K562 (cell line): ENCODE data around the gene PHYKPL. TPM values are rescaled to one million over a fixed set of nuclear protein-coding genes. Genes with fewer than 3 reads are reported as not detected.

Experiments used
- ATAC-seq: fragments of 200-7000 bp; cut with Tn5 transposase; 3 replicates; pipeline ENCODE4 v1.9.1; 2020; ENCODE audit warnings: moderate library complexity
- BruUV-seq: library from RNA; stranded (reverse); fragments of 400-500 nt; replicated peaks from 2 replicates; lab custom pipeline; 2021; lab: Mats Ljungman, UMichigan
- CTCF ChIA-PET: fragments of 300-600 bp; formaldehyde crosslinking; extraction: SDS; loops from one replicate; lab custom pipeline; 2021; ENCODE audit warnings: low intra/inter-chr PET ratio; lab: Yijun Ruan, JAX
- POLR2A ChIA-PET: fragments of 300-600, 350-650 bp; sonication (Branson Sonifier 250); formaldehyde crosslinking; extraction: SDS; loops from one replicate; lab custom pipeline; 2021; ENCODE audit warnings: antibody characterized with exemption, inconsistent platforms; lab: Yijun Ruan, JAX
- DNase-seq, 4 experiments: peaks; one replicate each; pipeline versions ENCODE4 v3.0.0 to v3.0.0-alpha.2; 2011 to 2018; ENCODE audit warnings: low spot score in 3 of 4, mixed read lengths in 3 of 4; ENCODE audit errors: extremely low read depth in 1 of 4
- FAIRE-seq: peaks from 2 replicates; lab custom pipeline; 2011; peaks lifted over from hg19 to GRCh38; lab: Jason Lieb, UNC
- H2AFZ ChIP-seq: 2 replicates; pipeline ENCODE4 v1.6.0; 2011; ENCODE audit warnings: low read depth, low read length, control low read depth, inconsistent platforms
- H3K27ac ChIP-seq: fragments of 200-600 bp; 3 replicates; pipeline ENCODE4 v1.8.0; 2011; ENCODE audit warnings: low read depth, mild to moderate bottlenecking, control low read depth, inconsistent platforms, low read length, moderate library complexity, mixed read lengths; ENCODE audit errors: extremely low read depth
- H3K27me3 ChIP-seq, 2 experiments: fragments of 300-600 bp in 1 of 2; 2 replicates in 1 of 2; 3 replicates in 1 of 2; pipeline versions ENCODE4 v1.6.0 to v1.8.0; 2011; ENCODE audit warnings: inconsistent platforms in 2 of 2, low read length in 2 of 2, mild to moderate bottlenecking in 1 of 2, mixed read lengths in 1 of 2, moderate library complexity in 1 of 2; ENCODE audit not compliant: control insufficient read depth in 2 of 2, insufficient read depth in 2 of 2
- H3K36me3 ChIP-seq: fragments of 300-600 bp; 3 replicates; pipeline ENCODE4 v1.8.0; 2011; ENCODE audit warnings: mild to moderate bottlenecking, low read length, inconsistent platforms; ENCODE audit not compliant: control insufficient read depth, insufficient read depth
- H3K4me1 ChIP-seq, 2 experiments: fragments of 200-600 bp in 1 of 2; replicated peaks in 1 of 2; 2 replicates in 1 of 2; 3 replicates in 1 of 2; pipeline versions ENCODE4 v1.5.1 to v1.8.0; 2011; ENCODE audit warnings: inconsistent platforms in 2 of 2, low read length in 2 of 2, mild to moderate bottlenecking in 1 of 2, mixed read lengths in 1 of 2, moderate library complexity in 1 of 2; ENCODE audit not compliant: control insufficient read depth in 2 of 2, insufficient read depth in 2 of 2
- H3K4me2 ChIP-seq: 2 replicates; pipeline ENCODE4 v1.6.1; 2011; ENCODE audit warnings: low read length, control low read depth, inconsistent platforms, mixed read lengths; ENCODE audit not compliant: insufficient read depth
- H3K4me3 ChIP-seq: fragments of 200-600 bp; sonication (generic), shearing (Covaris generic); 2 replicates; pipeline ENCODE4 v1.5.1; 2016; ENCODE audit warnings: control low read depth, inconsistent platforms
- H3K79me2 ChIP-seq: fragments of 200-600 bp; 3 replicates; pipeline ENCODE4 v1.8.0; 2011; ENCODE audit warnings: low read length, inconsistent platforms; ENCODE audit not compliant: control insufficient read depth, insufficient read depth
- H3K9ac ChIP-seq, 2 experiments: 2 replicates each; pipeline versions ENCODE4 v1.6.0 to v1.6.1; 2011; ENCODE audit warnings: low read depth in 2 of 2, low read length in 2 of 2, control low read depth in 1 of 2, inconsistent platforms in 1 of 2, mild to moderate bottlenecking in 1 of 2, mixed read lengths in 1 of 2; ENCODE audit not compliant: insufficient read depth in 1 of 2
- H3K9me1 ChIP-seq: one replicate; pipeline ENCODE4 v1.6.0; 2011; ENCODE audit warnings: inconsistent platforms, mild to moderate bottlenecking, low read length, moderate library complexity; ENCODE audit not compliant: control insufficient read depth, insufficient read depth
- H3K9me3 ChIP-seq: replicated peaks from 2 replicates; pipeline ENCODE4 v1.5.1; 2011; ENCODE audit warnings: low read depth, low read length, inconsistent platforms; ENCODE audit not compliant: control insufficient read depth, insufficient read depth
- H4K20me1 ChIP-seq: replicated peaks from 2 replicates; pipeline ENCODE4 v1.6.1; 2011; ENCODE audit warnings: low read length, inconsistent platforms, mixed read lengths; ENCODE audit not compliant: control insufficient read depth, insufficient read depth
- ARHGAP35 ChIP-seq: fragments of 450-650 bp; IDR thresholded peaks from 2 replicates; pipeline ENCODE4 v1.6.1; 2018; ENCODE audit not compliant: partially characterized antibody
- BRD4 ChIP-seq: fragments of 200-600 bp; sonication (generic); IDR thresholded peaks from 2 replicates; pipeline ENCODE4 v1.6.1; 2017; ENCODE audit warnings: inconsistent platforms
- HMGN3 ChIP-seq: IDR thresholded peaks from 2 replicates; pipeline ENCODE4 v1.6.1; 2011; ENCODE audit warnings: borderline replicate concordance, low read depth, mild to moderate bottlenecking, mixed read lengths, low read length; ENCODE audit not compliant: insufficient read length; ENCODE audit errors: extremely low read depth
- MEIS2 ChIP-seq: fragments of 450-650 bp; IDR thresholded peaks from 2 replicates; pipeline ENCODE4 v1.6.1; 2014; ENCODE audit warnings: mild to moderate bottlenecking; ENCODE audit not compliant: partially characterized antibody
- POLR2AphosphoS5 ChIP-seq: IDR thresholded peaks from 2 replicates; pipeline ENCODE4 v1.6.1; 2011; ENCODE audit warnings: mild to moderate bottlenecking, low read depth, low read length, moderate library complexity; ENCODE audit not compliant: control insufficient read depth, insufficient read depth
- SIN3A ChIP-seq, 2 experiments: fragments of 150-350 bp in 1 of 2; IDR thresholded peaks; 2 replicates each; pipeline ENCODE4 v1.6.1; 2011 to 2016; ENCODE audit warnings: borderline replicate concordance in 2 of 2, low read depth in 2 of 2, low read length in 2 of 2, mild to moderate bottlenecking in 2 of 2, moderate library complexity in 2 of 2; ENCODE audit not compliant: control insufficient read depth in 1 of 2
- SLC30A9 ChIP-seq: fragments of 250-450 bp; sonication (Bioruptor Pico); IDR thresholded peaks from 2 replicates; pipeline ENCODE4 v1.8.0; 2022; ENCODE audit warnings: mild to moderate bottlenecking, moderate library complexity
- SRF ChIP-seq, 2 experiments: fragments of 250-450, 450-650 bp in 1 of 2; sonication (Bioruptor Pico) in 1 of 2; sonication (generic) in 1 of 2; formaldehyde crosslinking; IDR thresholded peaks; 2 replicates each; pipeline versions ENCODE4 v1.5.0 to v1.5.1; 2020 to 2022; ENCODE audit warnings: mild to moderate bottlenecking in 1 of 2, missing genetic modification reagents in 1 of 2
- TFAM ChIP-seq: fragments of 250-450 bp; sonication (Bioruptor Pico); conservative IDR thresholded peaks from 2 replicates; pipeline ENCODE4 v1.5.0; 2021; ENCODE audit warnings: mild to moderate bottlenecking, moderate library complexity
- ZFP1 ChIP-seq: fragments of 450-650 bp; formaldehyde crosslinking; IDR thresholded peaks from 2 replicates; pipeline ENCODE4 v1.4.0; 2020; ENCODE audit warnings: mild to moderate bottlenecking, mixed read lengths
- WGBS: fragments of 100-300 bp; shearing (Covaris generic); methylation state at CpG from one replicate; pipeline ENCODE4 v1.1.6; 2016; ENCODE audit warnings: low coverage, mixed read lengths; ENCODE audit not compliant: insufficient coverage; ENCODE audit errors: missing lambda C conversion rate; 5-methylcytosine and 5-hydroxymethylcytosine counted together
- in situ Hi-C: fragments of 300-500 bp; cut with MboI; formaldehyde crosslinking; loops from 4 replicates; pipeline ENCODE4 v1.15.0; 2018; ENCODE audit warnings: inconsistent platforms, mixed read lengths
- intact Hi-C: fragments of 100-400 bp; cut with micrococcal nuclease; formaldehyde crosslinking; loops from 2 replicates; pipeline ENCODE4 v1.14.2; 2022
- polyA plus RNA-seq, 8 experiments: library from polyadenylated mRNA; depleted of rRNA in 4 of 8; stranded (reverse) in 5 of 8; unstranded in 3 of 8; fragments of >200 nt; fragmentation: Nextera tagmentation in 2 of 8; fragmentation: Illumina TruSeq in 1 of 8; extraction: Ambion mirVana in 2 of 8; extraction: Trizol in 1 of 8; gene quantifications; 2 replicates each; pipeline versions ENCODE4 v1.2.1 to v1.2.3, GENCODE V29; 2011 to 2014; ENCODE audit warnings: inconsistent platforms in 1 of 8, missing spikeins in 1 of 8
- total RNA-seq, 7 experiments: library from RNA; depleted of rRNA in 6 of 7; stranded (reverse); fragments of >200 nt in 6 of 7; fragmentation: Illumina TruSeq in 2 of 7; extraction: Trizol in 2 of 7; gene quantifications; 2 replicates each; pipeline versions ENCODE4 v1.2.1 to v1.2.3, GENCODE V29; 2011 to 2021; ENCODE audit warnings: low replicate concordance in 1 of 7
- TF ChIP-seq, protein P1 (sequence below): fragments of 250-450 bp; sonication (Bioruptor Pico); IDR thresholded peaks from 2 replicates; pipeline ENCODE4 v1.4.0; 2020; ENCODE audit warnings: borderline replicate concordance
- TF ChIP-seq, protein P2 (sequence below): fragments of 450-650 bp; IDR thresholded peaks from 2 replicates; pipeline ENCODE4 v1.6.1; 2016; ENCODE audit warnings: missing biosample characterization, missing genetic modification characterization

Gene PHYKPL
- total and polyA plus RNA-seq, 9 of the 15 experiments (the other 6 are each of a cell fraction or from before 2014, with no cell fraction given) = 4.7 to 34.7 (median 18.6) TPM

DNA sequence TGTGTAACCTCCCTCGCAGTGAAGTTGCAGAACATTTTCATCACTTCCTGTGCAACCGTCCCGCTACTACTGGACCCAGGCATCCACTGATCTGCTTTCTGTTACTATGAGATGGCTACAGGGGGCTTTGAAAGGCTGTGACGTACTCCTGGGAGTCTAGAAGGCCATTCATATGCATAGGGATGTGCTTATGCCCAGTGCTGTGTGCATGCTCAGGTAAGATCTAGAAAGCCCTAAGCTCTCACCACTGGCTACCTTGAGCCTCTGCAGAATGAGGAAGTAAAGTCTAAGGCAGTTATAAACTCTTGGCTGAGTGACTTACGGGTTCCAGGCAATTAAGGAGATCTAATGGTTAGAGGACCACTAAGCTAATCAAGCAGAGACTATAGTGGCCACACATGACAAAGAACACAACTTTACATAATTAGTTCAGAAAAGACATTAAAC, 16.5 kb downstream of the PHYKPL start:
- DNase-seq = no peak
- Histone ChIP-seq H2AFZ (no peak overlapping the region), H3K4me2 (no peak overlapping the region), H3K9ac (no peak overlapping the region), H3K27ac (no peak overlapping the region; the same call in 2 of the 3 replicates), H4K20me1 (peaks cover 26% of the 10 kb centered on the region), H3K27me3 (no peaks in the 10 kb centered on the region), H3K36me3 (peaks cover 82% of the 10 kb centered on the region), H3K9me3 (no peaks in the 10 kb centered on the region), H3K4me3 (no peak overlapping the region), H3K9me1 (no peaks in the 10 kb centered on the region), H3K4me1 (peaks cover 0 to 10% of the 10 kb centered on the region in 2 experiments; a peak in 2 of 5 replicates), H3K79me2 (no peaks in the 10 kb centered on the region; the same call in 2 of the 3 replicates)
- no TSS peak for BruUV-seq
- 72% methylated on average over 5 of the region's 5 CpGs for WGBS
- ChIA-PET CTCF (no interaction called here), POLR2A (interaction anchor here (0.6 to 12.7 kb wide), 8 partner anchors 10 to 458 kb away, joined by 3 to 162 read pairs (median 4); partner anchors contain the start of genes HNRNPAB and PHYKPL)
- TF ChIP-seq BRD4 (no peak), ARHGAP35 (no peak), ZFP1 (CRISPR knock-in tag) (no peak), HMGN3 (no peak), MEIS2 (peak; percentile 44), SRF (CRISPR knock-in tag; IDR thresholded peaks at IDR 0.05) (no peak), POLR2AphosphoS5 (0 out of 2 replicates have a peak, but pooled peaks have one; percentile 15), SIN3A (IDR thresholded peaks at IDR 0.05; ENCODE audit: borderline replicate concordance in 2 of 2, control insufficient read depth in 1 of 2, low read depth in 2 of 2, low read length in 2 of 2) (no peak), TFAM (CRISPR knock-in tag) (no peak), SLC30A9 (CRISPR knock-in tag) (no peak)
- TF ChIP-seq, protein P1, sequence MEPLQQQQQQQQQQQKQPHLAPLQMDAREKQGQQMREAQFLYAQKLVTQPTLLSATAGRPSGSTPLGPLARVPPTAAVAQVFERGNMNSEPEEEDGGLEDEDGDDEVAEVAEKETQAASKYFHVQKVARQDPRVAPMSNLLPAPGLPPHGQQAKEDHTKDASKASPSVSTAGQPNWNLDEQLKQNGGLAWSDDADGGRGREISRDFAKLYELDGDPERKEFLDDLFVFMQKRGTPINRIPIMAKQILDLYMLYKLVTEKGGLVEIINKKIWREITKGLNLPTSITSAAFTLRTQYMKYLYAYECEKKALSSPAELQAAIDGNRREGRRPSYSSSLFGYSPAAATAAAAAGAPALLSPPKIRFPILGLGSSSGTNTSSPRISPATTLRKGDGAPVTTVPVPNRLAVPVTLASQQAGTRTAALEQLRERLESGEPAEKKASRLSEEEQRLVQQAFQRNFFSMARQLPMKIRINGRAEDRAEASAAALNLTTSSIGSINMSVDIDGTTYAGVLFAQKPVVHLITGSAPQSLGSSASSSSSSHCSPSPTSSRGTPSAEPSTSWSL (CRISPR knock-in tag) = no peak
- TF ChIP-seq, protein P2, sequence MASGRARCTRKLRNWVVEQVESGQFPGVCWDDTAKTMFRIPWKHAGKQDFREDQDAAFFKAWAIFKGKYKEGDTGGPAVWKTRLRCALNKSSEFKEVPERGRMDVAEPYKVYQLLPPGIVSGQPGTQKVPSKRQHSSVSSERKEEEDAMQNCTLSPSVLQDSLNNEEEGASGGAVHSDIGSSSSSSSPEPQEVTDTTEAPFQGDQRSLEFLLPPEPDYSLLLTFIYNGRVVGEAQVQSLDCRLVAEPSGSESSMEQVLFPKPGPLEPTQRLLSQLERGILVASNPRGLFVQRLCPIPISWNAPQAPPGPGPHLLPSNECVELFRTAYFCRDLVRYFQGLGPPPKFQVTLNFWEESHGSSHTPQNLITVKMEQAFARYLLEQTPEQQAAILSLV = no peak
- in situ Hi-C loops = no loop called here
- intact Hi-C loops = no loop called here
- FAIRE-seq = no peak
- ATAC-seq = no peak
